ENCODE data around the gene R3HDM2. TPM values are rescaled to one million over a fixed set of nuclear protein-coding genes. Genes with fewer than 3 reads are reported as not detected.

Gene R3HDM2
- total RNA-seq, 1 experiment from 2014 or later, result 45.4 TPM

DNA sequence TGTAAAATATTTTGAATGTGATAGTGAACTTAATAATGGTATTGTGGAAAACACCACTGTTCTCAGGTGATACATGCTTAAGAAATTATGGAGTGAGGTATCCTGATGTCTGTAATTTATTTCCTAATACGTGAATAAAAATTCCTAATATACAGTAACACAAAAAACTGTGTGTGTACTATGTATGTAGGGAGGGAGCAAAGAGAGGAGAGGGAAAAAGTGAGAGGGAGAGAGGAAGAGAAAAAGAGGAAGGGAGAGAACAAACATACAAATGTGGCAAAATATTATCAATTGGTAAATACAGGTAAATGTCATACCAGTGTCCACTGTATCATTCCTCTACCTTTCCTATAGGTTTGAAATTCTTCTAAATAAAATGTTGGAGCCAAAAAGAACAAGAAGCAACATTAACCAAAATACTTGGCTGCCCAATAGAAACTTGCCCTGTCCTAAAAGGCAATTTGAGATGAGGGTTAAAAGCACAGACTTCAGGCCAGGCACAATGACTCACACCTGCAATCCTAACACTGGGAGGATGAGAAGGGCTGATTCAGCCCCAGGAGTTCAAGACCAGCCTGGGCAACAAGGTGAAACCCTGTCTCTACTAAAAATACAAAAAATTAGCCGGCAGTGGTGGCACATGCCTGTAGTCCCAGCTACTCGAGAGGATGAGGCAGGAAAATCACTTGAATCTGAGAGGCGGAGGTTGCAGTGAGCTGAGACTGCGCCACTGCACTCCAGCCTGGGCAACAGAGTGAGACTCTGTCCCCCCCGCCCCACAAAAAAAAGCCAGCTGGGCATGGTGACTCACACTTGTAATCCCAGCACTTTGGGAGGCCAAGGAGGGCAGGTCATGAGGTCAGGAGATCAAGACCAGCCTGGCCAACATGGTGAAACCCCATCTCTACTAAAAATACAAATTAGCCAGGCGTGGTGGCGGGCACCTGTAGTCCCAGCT lies 14.5 kb downstream of the R3HDM2 start:
- H3K4me2 ChIP-seq (ENCODE audit: low read length), result peak overlapping the region; percentile 39
- H3K79me2 ChIP-seq (ENCODE audit: insufficient read depth, low read length), result peaks cover 3% of the 10 kb centered on the region; the same call in 1 of the 2 replicates
- ChIA-PET RAD21 (ENCODE audit: low non-redundant PET in 1 of 2, low total read pairs in 2 of 2, uncharacterized antibody in 2 of 2, unreplicated experiment in 2 of 2) (interaction anchor here in 1 of 2 experiments (0.7 kb wide), 1 partner anchor 11 kb away, joined by 3 read pairs; no protein-coding TSS in a partner anchor), CTCF (no interaction called here), POLR2A (no interaction called here)
- peaks cover 8 to 21% of the 10 kb centered on the region in 2 experiments for H3K4me1 ChIP-seq (ENCODE audit: control insufficient read depth in 1 of 2, insufficient read depth in 2 of 2, low read length in 2 of 2)
- DNase-seq (ENCODE audit: low read depth, low spot score) (peak; percentile 38), ATAC-seq (peak; percentile 90)
- no peaks in the 10 kb centered on the region for H3K9me3 ChIP-seq (ENCODE audit: control insufficient read depth in 1 of 2, insufficient read depth in 1 of 2, low read depth in 1 of 2, low read length in 2 of 2)
- H2AFZ ChIP-seq (ENCODE audit: low read depth, low read length, poor library complexity, severe bottlenecking), result no peak overlapping the region
- H3K9me2 ChIP-seq (ENCODE audit: insufficient read depth), result no peaks in the 10 kb centered on the region
- H3K36me3 ChIP-seq (ENCODE audit: control insufficient read depth in 1 of 2, insufficient read depth in 2 of 2, low read length in 2 of 2), result no peaks in the 10 kb centered on the region
- TF ChIP-seq, protein P1, sequence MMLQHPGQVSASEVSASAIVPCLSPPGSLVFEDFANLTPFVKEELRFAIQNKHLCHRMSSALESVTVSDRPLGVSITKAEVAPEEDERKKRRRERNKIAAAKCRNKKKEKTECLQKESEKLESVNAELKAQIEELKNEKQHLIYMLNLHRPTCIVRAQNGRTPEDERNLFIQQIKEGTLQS (IDR thresholded peaks at IDR 0.05), result no peak
- TF ChIP-seq FOSL1 (IDR thresholded peaks at IDR 0.05; ENCODE audit: low read depth) (0 out of 2 replicates have a peak, but pooled peaks have one; percentile 50), TCF7L2 (IDR thresholded peaks at IDR 0.05; ENCODE audit: borderline replicate concordance, extremely low read depth, insufficient read depth, insufficient read length) (no peak), JUND (IDR thresholded peaks at IDR 0.05) (peak; percentile 21; the same call in 1 of the 2 replicates), EZH2phosphoT487 (IDR thresholded peaks at IDR 0.05; ENCODE audit: borderline replicate concordance) (no peak), CBX3 (IDR thresholded peaks at IDR 0.05; ENCODE audit: low read depth) (0 out of 2 replicates have a peak, but pooled peaks have one; percentile 22), CEBPB (IDR thresholded peaks at IDR 0.05; ENCODE audit: low read depth) (no peak), YY1 (IDR thresholded peaks at IDR 0.05; ENCODE audit: extremely low read depth, insufficient replicate concordance, low read depth, low read length) (no peak), ELF1 (IDR thresholded peaks at IDR 0.05; ENCODE audit: borderline replicate concordance, low read depth) (no peak)
- no TSS peak for BruUV-seq (replicated peaks)
- H3K27ac ChIP-seq (ENCODE audit: low read depth, low read length), result no peak overlapping the region; the same call in 1 of the 2 replicates
- no peak overlapping the region for H3K4me3 ChIP-seq (replicated peaks in 1 of 2; ENCODE audit: low read depth in 1 of 2, low read length in 2 of 2)
- H3K9ac ChIP-seq (ENCODE audit: low read length), result no peak overlapping the region
- intact Hi-C loops (cut with micrococcal nuclease), result no loop called here
- H4K20me1 ChIP-seq (ENCODE audit: insufficient read depth), result peaks cover 7% of the 10 kb centered on the region; the same call in 1 of the 2 replicates
- H3K27me3 ChIP-seq (ENCODE audit: insufficient read depth, low read length), result no peaks in the 10 kb centered on the region

All from HCT116 (cell line).